Suprapubic skin (tissue), 4 donors: Measurements from ENCODE around the gene PPP1CB. TPM values are rescaled to one million over a fixed set of nuclear protein-coding genes. Genes with fewer than 3 reads are reported as not detected.

ENCODE experiments used
- DNase-seq, 2 donors: peaks; one replicate each; pipeline ENCODE4 v3.0.0-alpha.2; 2019; ENCODE audit warnings: low spot score in 2 of 2
- H3K27ac ChIP-seq: fragments of 200-600 bp; sonication (generic); one replicate; pipeline ENCODE4 v1.5.1; 2019
- H3K27me3 ChIP-seq: fragments of 200-600 bp; sonication (generic); one replicate; pipeline ENCODE4 v1.5.1; 2019
- H3K36me3 ChIP-seq: fragments of 200-600 bp; sonication (generic); one replicate; pipeline ENCODE4 v1.5.1; 2019
- H3K4me1 ChIP-seq: fragments of 200-600 bp; sonication (generic); one replicate; pipeline ENCODE4 v1.5.1; 2019
- H3K4me3 ChIP-seq: fragments of 200-600 bp; sonication (generic); one replicate; pipeline ENCODE4 v1.5.1; 2019; ENCODE audit warnings: mild to moderate bottlenecking
- H3K9me3 ChIP-seq: fragments of 200-600 bp; sonication (generic); one replicate; pipeline ENCODE4 v1.5.1; 2019
- CTCF ChIP-seq, 2 donors: fragments of 200-600 bp in 1 of 2; fragments of 450-650 bp in 1 of 2; sonication (generic) in 1 of 2; IDR thresholded peaks; one replicate each; pipeline ENCODE4 v1.5.1; 2016 to 2019; ENCODE audit warnings: antibody characterized with exemption in 2 of 2, mild to moderate bottlenecking in 1 of 2, moderate library complexity in 1 of 2
- EP300 ChIP-seq: sonication (generic); formaldehyde crosslinking; IDR thresholded peaks from one replicate; pipeline ENCODE4 v1.6.1; 2017; ENCODE audit warnings: antibody characterized with exemption
- POLR2A ChIP-seq, 2 donors: fragments of 450-650 bp; IDR thresholded peaks; one replicate each; pipeline ENCODE4 v1.6.1; 2017; ENCODE audit warnings: antibody characterized with exemption in 2 of 2, mild to moderate bottlenecking in 2 of 2, moderate library complexity in 2 of 2
- POLR2AphosphoS5 ChIP-seq, 3 donors: sonication (generic); formaldehyde crosslinking; IDR thresholded peaks; one replicate each; pipeline ENCODE4 v1.6.1; 2017; ENCODE audit warnings: antibody characterized with exemption in 3 of 3
- WGBS: methylation state at CpG from one replicate; pipeline ENCODE4 v1.1.5; 2018; 5-methylcytosine and 5-hydroxymethylcytosine counted together
- total RNA-seq, 4 donors: library from RNA; depleted of rRNA; stranded (reverse); fragments of >200 nt; gene quantifications; one replicate each; pipeline ENCODE4 v1.1.0, GENCODE V29; 2016

PPP1CB gene
- total RNA-seq, 4 donors from 2014 or later, result 105 to 151 (median 148) TPM

GRCh38 chr2:28745876-28746275 lies 5.8 kb upstream of the PPP1CB start:
- peak overlapping the region; percentile 30 for H3K27ac ChIP-seq
- H3K9me3 ChIP-seq, result no peaks in the 10 kb centered on the region
- H3K4me3 ChIP-seq, result no peak overlapping the region
- no peaks in the 10 kb centered on the region for H3K27me3 ChIP-seq
- H3K4me1 ChIP-seq, result peaks cover 13% of the 10 kb centered on the region
- H3K36me3 ChIP-seq, result no peaks in the 10 kb centered on the region
- DNase-seq, result no peak
- TF ChIP-seq POLR2AphosphoS5 (IDR thresholded peaks at IDR 0.05) (no peak), CTCF (IDR thresholded peaks at IDR 0.05) (no peak), POLR2A (IDR thresholded peaks at IDR 0.05) (no peak), EP300 (no peak)
- 88% methylated on average over 4 of the region's 4 CpGs for WGBS

GRCh38 chr2:28746429-28747111 lies 5.1 kb upstream of the PPP1CB start:
- TF ChIP-seq POLR2AphosphoS5 (IDR thresholded peaks at IDR 0.05), result no peak
- no peak for TF ChIP-seq EP300
- no peak for TF ChIP-seq POLR2A (IDR thresholded peaks at IDR 0.05)
- TF ChIP-seq CTCF (IDR thresholded peaks at IDR 0.05), result no peak
- H3K36me3 ChIP-seq, result no peaks in the 10 kb centered on the region

GRCh38 chr2:28747714-28748113 lies 3.9 kb upstream of the PPP1CB start:
- H3K27ac ChIP-seq, result peak overlapping the region; percentile 27

More at GRCh38 chr2:28746429-28747111, 5.1 kb upstream of the PPP1CB start:
- H3K9me3 ChIP-seq, result no peaks in the 10 kb centered on the region
- peak overlapping the region; percentile 30 for H3K27ac ChIP-seq
- no peaks in the 10 kb centered on the region for H3K27me3 ChIP-seq
- no peak for DNase-seq
- peaks cover 17% of the 10 kb centered on the region for H3K4me1 ChIP-seq
- 88% methylated on average over 3 of the region's 3 CpGs for WGBS
- no peak overlapping the region for H3K4me3 ChIP-seq

GRCh38 chr2:28748176-28748575 lies 3.5 kb upstream of the PPP1CB start:
- H3K4me1 ChIP-seq, result peaks cover 17% of the 10 kb centered on the region
- H3K36me3 ChIP-seq, result no peaks in the 10 kb centered on the region
- no peaks in the 10 kb centered on the region for H3K9me3 ChIP-seq
- WGBS, result 92% methylated on average over 2 of the region's 2 CpGs
- TF ChIP-seq CTCF (IDR thresholded peaks at IDR 0.05), result no peak
- TF ChIP-seq POLR2AphosphoS5 (IDR thresholded peaks at IDR 0.05), result no peak
- no peak for TF ChIP-seq POLR2A (IDR thresholded peaks at IDR 0.05)
- no peak for TF ChIP-seq EP300
- H3K4me3 ChIP-seq, result no peak overlapping the region
- H3K27me3 ChIP-seq, result no peaks in the 10 kb centered on the region
- H3K27ac ChIP-seq, result peak overlapping the region; percentile 27
- no peak for DNase-seq

More at GRCh38 chr2:28747714-28748113, 3.9 kb upstream of the PPP1CB start:
- H3K27me3 ChIP-seq, result no peaks in the 10 kb centered on the region
- H3K4me3 ChIP-seq, result no peak overlapping the region
- no peak for DNase-seq
- H3K4me1 ChIP-seq, result peaks cover 17% of the 10 kb centered on the region
- 94% methylated on average over 1 of the region's 1 CpG for WGBS
- TF ChIP-seq EP300, result no peak
- TF ChIP-seq CTCF (IDR thresholded peaks at IDR 0.05), result no peak
- no peak for TF ChIP-seq POLR2AphosphoS5 (IDR thresholded peaks at IDR 0.05)
- no peak for TF ChIP-seq POLR2A (IDR thresholded peaks at IDR 0.05)
- no peaks in the 10 kb centered on the region for H3K9me3 ChIP-seq
- H3K36me3 ChIP-seq, result no peaks in the 10 kb centered on the region

- peaks cover 23% of the 10 kb centered on the region for H3K4me1 ChIP-seq
- no peaks in the 10 kb centered on the region for H3K36me3 ChIP-seq
- H3K27me3 ChIP-seq, result no peaks in the 10 kb centered on the region
- WGBS, result 100% methylated on average over 1 of the region's 1 CpG
- TF ChIP-seq POLR2AphosphoS5 (IDR thresholded peaks at IDR 0.05) (no peak), CTCF (IDR thresholded peaks at IDR 0.05) (no peak), EP300 (no peak), POLR2A (IDR thresholded peaks at IDR 0.05) (no peak)
- H3K9me3 ChIP-seq, result no peaks in the 10 kb centered on the region
- no peak for DNase-seq
- no peak overlapping the region for H3K4me3 ChIP-seq
- H3K27ac ChIP-seq, result no peak overlapping the region
These were observed 2.7 kb upstream of the PPP1CB start for GRCh38 chr2:28748941-28749340.
